ENCODE data around the gene TRAF3IP1. TPM values are rescaled to one million over a fixed set of nuclear protein-coding genes. Genes with fewer than 3 reads are reported as not detected.

Gene TRAF3IP1
- total and polyA plus RNA-seq, 2 donors (not counting 1 experiment from before 2014, with no cell fraction given): 3.9 to 9.2 TPM

- Histone ChIP-seq H3K27ac (ENCODE audit: insufficient read depth, low read length) (no peak overlapping the region), H2AFZ (ENCODE audit: low read length) (no peak overlapping the region), H3K9me3 (ENCODE audit: control insufficient read depth, insufficient read depth, low read depth, low read length) (no peaks in the 10 kb centered on the region), H3K79me2 (ENCODE audit: control insufficient read depth, insufficient read depth, low read length) (no peaks in the 10 kb centered on the region), H3K4me2 (ENCODE audit: extremely low read depth, insufficient read depth, low read length) (no peak overlapping the region), H3K9ac (ENCODE audit: insufficient read depth, low read length) (no peak overlapping the region), H3K27me3 (ENCODE audit: control insufficient read depth, insufficient read depth, low read length) (no peaks in the 10 kb centered on the region), H3K36me3 (ENCODE audit: control insufficient read depth, insufficient read depth, low read length) (no peaks in the 10 kb centered on the region), H3K4me3 (replicated peaks in 1 of 4; ENCODE audit: control extremely low read depth in 1 of 4, insufficient read depth in 1 of 4, low read depth in 3 of 4, low read length in 4 of 4) (no peak overlapping the region), H3K4me1 (ENCODE audit: control insufficient read depth, extremely low read depth, insufficient read depth, low read length) (peaks cover 4% of the 10 kb centered on the region), H4K20me1 (ENCODE audit: control insufficient read depth, extremely low read depth, insufficient read depth, low read length) (no peaks in the 10 kb centered on the region)
- no peak for TF ChIP-seq EZH2 (IDR thresholded peaks at IDR 0.05; ENCODE audit: low read length, missing control alignments)
- TF ChIP-seq CTCF (conservative IDR thresholded peaks at IDR 0.05 in 1 of 2, IDR thresholded peaks at IDR 0.05 in 1 of 2; ENCODE audit: low read depth in 1 of 2, low read length in 2 of 2): no peak
- DNase-seq (ENCODE audit: low read depth in 2 of 2): no peak
Observed at GRCh38 chr2:238380336-238380735, 60.0 kb downstream of the TRAF3IP1 start.

DNA sequence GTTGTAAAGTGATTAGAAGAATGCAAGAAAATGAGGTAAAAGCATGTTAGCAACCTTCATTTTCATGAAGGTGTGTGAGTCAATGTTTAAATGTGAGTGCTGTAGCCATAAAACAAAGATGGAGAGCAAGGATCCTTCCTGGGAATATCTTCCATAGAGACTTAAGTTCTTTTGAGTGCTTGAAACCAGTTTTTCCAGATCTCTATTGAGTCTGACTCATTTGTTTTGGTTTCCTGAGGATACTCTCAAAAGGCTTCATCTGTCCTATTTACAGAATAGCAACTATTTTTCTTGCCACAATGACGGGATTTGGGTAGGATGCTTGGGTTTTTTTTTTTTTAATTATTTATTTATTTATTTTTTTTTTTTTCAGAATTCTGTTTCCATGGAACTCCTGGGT is 60.5 kb downstream of the TRAF3IP1 start:
- DNase-seq (ENCODE audit: low read depth in 2 of 2): peak; percentile 26 to 71
- Histone ChIP-seq H3K27me3 (ENCODE audit: control insufficient read depth, insufficient read depth, low read length) (no peaks in the 10 kb centered on the region), H3K9me3 (ENCODE audit: control insufficient read depth, insufficient read depth, low read depth, low read length) (no peaks in the 10 kb centered on the region), H3K79me2 (ENCODE audit: control insufficient read depth, insufficient read depth, low read length) (no peaks in the 10 kb centered on the region), H3K27ac (ENCODE audit: insufficient read depth, low read length) (no peak overlapping the region), H3K4me3 (replicated peaks in 1 of 4; ENCODE audit: control extremely low read depth in 1 of 4, insufficient read depth in 1 of 4, low read depth in 3 of 4, low read length in 4 of 4) (no peak overlapping the region), H4K20me1 (ENCODE audit: control insufficient read depth, extremely low read depth, insufficient read depth, low read length) (no peaks in the 10 kb centered on the region), H3K4me2 (ENCODE audit: extremely low read depth, insufficient read depth, low read length) (no peak overlapping the region), H3K4me1 (ENCODE audit: control insufficient read depth, extremely low read depth, insufficient read depth, low read length) (peaks cover 4% of the 10 kb centered on the region), H3K36me3 (ENCODE audit: control insufficient read depth, insufficient read depth, low read length) (no peaks in the 10 kb centered on the region), H3K9ac (ENCODE audit: insufficient read depth, low read length) (no peak overlapping the region), H2AFZ (ENCODE audit: low read length) (no peak overlapping the region)
- TF ChIP-seq EZH2 (IDR thresholded peaks at IDR 0.05; ENCODE audit: low read length, missing control alignments): no peak
- no peak for TF ChIP-seq CTCF (conservative IDR thresholded peaks at IDR 0.05 in 1 of 2, IDR thresholded peaks at IDR 0.05 in 1 of 2; ENCODE audit: low read depth in 1 of 2, low read length in 2 of 2)

GRCh38 chr2:238381341-238382115 is 61.2 kb downstream of the TRAF3IP1 start:
- Histone ChIP-seq H3K9me3 (ENCODE audit: control insufficient read depth, insufficient read depth, low read depth, low read length) (no peaks in the 10 kb centered on the region), H3K79me2 (ENCODE audit: control insufficient read depth, insufficient read depth, low read length) (no peaks in the 10 kb centered on the region), H2AFZ (ENCODE audit: low read length) (no peak overlapping the region), H3K4me3 (replicated peaks in 1 of 4; ENCODE audit: control extremely low read depth in 1 of 4, insufficient read depth in 1 of 4, low read depth in 3 of 4, low read length in 4 of 4) (no peak overlapping the region), H3K27me3 (ENCODE audit: control insufficient read depth, insufficient read depth, low read length) (no peaks in the 10 kb centered on the region), H3K4me2 (ENCODE audit: extremely low read depth, insufficient read depth, low read length) (no peak overlapping the region), H3K4me1 (ENCODE audit: control insufficient read depth, extremely low read depth, insufficient read depth, low read length) (peaks cover 4% of the 10 kb centered on the region), H3K27ac (ENCODE audit: insufficient read depth, low read length) (no peak overlapping the region), H3K36me3 (ENCODE audit: control insufficient read depth, insufficient read depth, low read length) (no peaks in the 10 kb centered on the region), H4K20me1 (ENCODE audit: control insufficient read depth, extremely low read depth, insufficient read depth, low read length) (no peaks in the 10 kb centered on the region), H3K9ac (ENCODE audit: insufficient read depth, low read length) (no peak overlapping the region)
- no peak for DNase-seq (ENCODE audit: low read depth in 2 of 2)
- no peak for TF ChIP-seq CTCF (conservative IDR thresholded peaks at IDR 0.05 in 1 of 2, IDR thresholded peaks at IDR 0.05 in 1 of 2; ENCODE audit: low read depth in 1 of 2, low read length in 2 of 2)
- no peak for TF ChIP-seq EZH2 (IDR thresholded peaks at IDR 0.05; ENCODE audit: low read length, missing control alignments)
